HG03439 (cell line): ENCODE results near the gene CUL7.
"Not testable (repeated sequence)": the region's sequence is repeated elsewhere in the genome, so short reads cannot be mapped to it uniquely, and the experiment has no call there.

Experiments
- ATAC-seq: cut with Tn5 transposase; IDR thresholded peaks from one replicate; pipeline ENCODE4 v1.9.1; 2021; ENCODE audit warnings: mild to moderate bottlenecking, moderate library complexity; ENCODE audit not compliant: unreplicated experiment

Gene CUL7

GRCh38 chr6:43050981-43051380 lies 2.7 kb downstream of the CUL7 start:
- ATAC-seq = no peak

- no peak for ATAC-seq
Observed at GRCh38 chr6:43047998-43048397, 5.7 kb downstream of the CUL7 start.

- ATAC-seq = no peak
Observed at GRCh38 chr6:43045371-43045930, 8.2 kb downstream of the CUL7 start.

- ATAC-seq = no peak
Observed at GRCh38 chr6:43043310-43043709, 10.3 kb downstream of the CUL7 start.

GRCh38 chr6:43041475-43041874 lies 12.2 kb downstream of the CUL7 start:
- not testable (repeated sequence) for ATAC-seq

- no peak for ATAC-seq
Observed at GRCh38 chr6:43040542-43041257, 13.0 kb downstream of the CUL7 start.

GRCh38 chr6:43038727-43039126 lies 14.9 kb downstream of the CUL7 start:
- ATAC-seq = no peak

- no peak for ATAC-seq
Observed at GRCh38 chr6:43037706-43038105, 15.9 kb downstream of the CUL7 start.

- ATAC-seq = no peak
Observed at GRCh38 chr6:43037197-43037596, 16.5 kb downstream of the CUL7 start.

- no peak for ATAC-seq
Observed at GRCh38 chr6:43036712-43037111, 16.9 kb downstream of the CUL7 start.

- ATAC-seq = no peak
Observed at GRCh38 chr6:43035495-43036194, 18.0 kb downstream of the CUL7 start.

- ATAC-seq = no peak
Observed at GRCh38 chr6:43034190-43034525, 19.5 kb downstream of the CUL7 start.

- ATAC-seq = no peak
Observed at GRCh38 chr6:43033496-43034189, 20.0 kb downstream of the CUL7 start.

- ATAC-seq = no peak
Observed at GRCh38 chr6:43032326-43032725, 21.3 kb downstream of the CUL7 start.

- no peak for ATAC-seq
Observed at GRCh38 chr6:43029120-43029519, 24.5 kb downstream of the CUL7 start.

GRCh38 chr6:43026365-43026764 lies 27.3 kb downstream of the CUL7 start:
- ATAC-seq = no peak

- ATAC-seq = no peak
Observed at GRCh38 chr6:43024436-43024835, 29.2 kb downstream of the CUL7 start.

- no peak for ATAC-seq
Observed at GRCh38 chr6:43021270-43022047, 32.2 kb downstream of the CUL7 start, which contains the start of gene RRP36. Gene RRP36, plus strand, starts transcription at chr6:43021623. Its CDS starts 32 bp downstream, at chr6:43021655.

GRCh38 chr6:43020847-43021246 lies 32.8 kb downstream of the CUL7 start:
- no peak for ATAC-seq

- no peak for ATAC-seq
Observed at GRCh38 chr6:43020052-43020705, 33.5 kb downstream of the CUL7 start.
